ENCODE results near the gene PPP1CA.

GRCh38 chr11:67418476-67419281 lies 17.0 kb upstream of the PPP1CA start:
- TF ChIP-seq, protein P1, sequence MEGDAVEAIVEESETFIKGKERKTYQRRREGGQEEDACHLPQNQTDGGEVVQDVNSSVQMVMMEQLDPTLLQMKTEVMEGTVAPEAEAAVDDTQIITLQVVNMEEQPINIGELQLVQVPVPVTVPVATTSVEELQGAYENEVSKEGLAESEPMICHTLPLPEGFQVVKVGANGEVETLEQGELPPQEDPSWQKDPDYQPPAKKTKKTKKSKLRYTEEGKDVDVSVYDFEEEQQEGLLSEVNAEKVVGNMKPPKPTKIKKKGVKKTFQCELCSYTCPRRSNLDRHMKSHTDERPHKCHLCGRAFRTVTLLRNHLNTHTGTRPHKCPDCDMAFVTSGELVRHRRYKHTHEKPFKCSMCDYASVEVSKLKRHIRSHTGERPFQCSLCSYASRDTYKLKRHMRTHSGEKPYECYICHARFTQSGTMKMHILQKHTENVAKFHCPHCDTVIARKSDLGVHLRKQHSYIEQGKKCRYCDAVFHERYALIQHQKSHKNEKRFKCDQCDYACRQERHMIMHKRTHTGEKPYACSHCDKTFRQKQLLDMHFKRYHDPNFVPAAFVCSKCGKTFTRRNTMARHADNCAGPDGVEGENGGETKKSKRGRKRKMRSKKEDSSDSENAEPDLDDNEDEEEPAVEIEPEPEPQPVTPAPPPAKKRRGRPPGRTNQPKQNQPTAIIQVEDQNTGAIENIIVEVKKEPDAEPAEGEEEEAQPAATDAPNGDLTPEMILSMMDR (IDR thresholded peaks at IDR 0.05) = no peak
- TF ChIP-seq EZH2 (IDR thresholded peaks at IDR 0.05; ENCODE audit: borderline replicate concordance, insufficient read depth, low read depth, low read length, poor library complexity, severe bottlenecking) = no peak

Data from B cell (primary cell).